Muscle of arm (tissue), 12 donors: ENCODE measurements around the gene RYR2. TPM values are rescaled to one million over a fixed set of nuclear protein-coding genes. Genes with fewer than 3 reads are reported as not detected.
A peak's percentile ranks its signal among the peaks of the same experiment; 100 is the strongest.
"Not testable (repeated sequence)": the region's sequence is repeated elsewhere in the genome, so short reads cannot be mapped to it uniquely, and the experiment has no call there.

Experiments used
- DNase-seq: peaks from one replicate; pipeline ENCODE4 v3.0.0-alpha.2; 2013
- polyA plus RNA-seq, 12 donors: library from polyadenylated mRNA; unstranded; fragments of 120-200 nt; gene quantifications; one replicate each; pipeline ENCODE4 v1.2.1, GENCODE V29; 2013; ENCODE audit not compliant: insufficient read length in 12 of 12

The RYR2 gene
- polyA plus RNA-seq, 12 donors: 1.9 to 4.7 (median 3.5) TPM; not detected in 1

DNA sequence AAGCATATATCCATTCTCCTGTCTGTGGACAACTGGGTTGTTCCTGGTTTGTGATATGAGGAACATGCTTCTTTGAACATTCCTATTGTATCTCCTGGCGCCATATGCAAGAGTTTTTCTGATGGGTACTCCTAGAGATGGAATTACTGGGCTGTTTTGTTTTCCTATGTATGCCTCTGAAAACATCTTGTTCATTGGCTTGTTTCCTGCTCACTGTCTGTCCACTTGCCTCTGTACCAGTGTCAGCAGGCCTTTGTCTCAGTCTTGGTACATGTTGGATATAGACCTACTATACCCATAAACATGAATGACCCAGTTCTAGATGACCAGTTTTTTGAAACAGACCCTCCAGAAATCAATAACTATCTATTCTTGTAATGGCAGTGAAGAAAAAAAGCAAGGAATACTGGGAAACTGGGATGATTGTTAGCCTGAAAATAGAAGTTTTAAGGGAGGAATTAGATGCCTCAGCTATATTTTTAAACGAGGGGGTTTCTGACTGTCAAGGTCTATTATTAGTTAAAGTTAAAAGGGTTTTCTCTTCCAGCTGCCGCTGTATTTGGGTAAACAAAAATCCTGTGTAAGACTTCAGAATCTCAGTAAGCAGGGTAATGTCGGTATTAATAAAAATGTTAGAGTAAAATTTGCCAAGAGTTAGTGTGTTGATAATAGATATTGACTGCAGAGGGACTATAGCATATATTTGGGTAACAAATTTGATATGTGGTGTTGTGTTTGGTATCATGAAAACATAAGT, 103.6 kb downstream of the RYR2 start:
- DNase-seq: no peak

DNA sequence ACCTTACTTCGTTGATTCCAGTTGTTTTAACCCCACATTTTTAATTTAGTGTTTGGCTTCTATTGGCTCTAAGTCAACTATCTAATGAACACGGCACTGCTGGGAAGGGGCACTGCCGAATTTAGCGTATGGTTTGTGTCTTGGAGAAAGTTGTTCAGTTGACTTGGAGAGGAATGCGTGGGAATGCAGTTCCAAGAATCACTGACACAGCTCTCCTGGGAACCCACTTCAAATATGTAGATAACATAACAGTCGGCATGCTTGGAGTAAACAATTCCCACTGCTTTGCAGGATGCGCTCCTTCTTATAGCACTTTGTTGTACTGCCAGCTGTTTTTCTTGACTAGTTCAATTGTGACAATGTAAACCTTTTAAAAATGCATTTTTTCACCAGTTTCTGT, 104.3 kb downstream of the RYR2 start:
- DNase-seq: peak; percentile 13

DNA sequence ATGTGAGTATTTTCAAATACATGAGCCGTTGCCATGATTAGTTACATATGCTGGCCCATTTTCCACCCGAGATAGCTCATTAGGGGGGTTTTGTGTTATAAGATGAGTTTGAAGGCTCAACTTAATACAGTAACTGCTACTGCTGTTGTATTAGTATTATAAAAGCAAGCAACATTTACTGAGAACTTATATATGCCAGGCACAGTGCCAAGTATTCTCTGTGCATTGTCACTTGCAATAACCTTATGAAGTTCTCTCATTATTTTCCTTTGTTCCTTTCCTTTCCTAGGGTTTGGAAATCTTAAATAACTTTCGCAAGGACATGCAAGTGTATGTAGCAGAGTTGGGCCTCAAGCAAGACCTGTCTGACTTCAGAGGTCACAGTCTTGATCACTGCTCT, 107.9 kb downstream of the RYR2 start:
- no peak for DNase-seq

- not testable (repeated sequence) for DNase-seq
These were observed 110.0 kb downstream of the RYR2 start for GRCh38 chr1:237151979-237152378.

GRCh38 chr1:237152506-237153335, 110.7 kb downstream of the RYR2 start:
- DNase-seq: no peak

GRCh38 chr1:237154157-237154556, 112.2 kb downstream of the RYR2 start:
- no peak for DNase-seq

DNA sequence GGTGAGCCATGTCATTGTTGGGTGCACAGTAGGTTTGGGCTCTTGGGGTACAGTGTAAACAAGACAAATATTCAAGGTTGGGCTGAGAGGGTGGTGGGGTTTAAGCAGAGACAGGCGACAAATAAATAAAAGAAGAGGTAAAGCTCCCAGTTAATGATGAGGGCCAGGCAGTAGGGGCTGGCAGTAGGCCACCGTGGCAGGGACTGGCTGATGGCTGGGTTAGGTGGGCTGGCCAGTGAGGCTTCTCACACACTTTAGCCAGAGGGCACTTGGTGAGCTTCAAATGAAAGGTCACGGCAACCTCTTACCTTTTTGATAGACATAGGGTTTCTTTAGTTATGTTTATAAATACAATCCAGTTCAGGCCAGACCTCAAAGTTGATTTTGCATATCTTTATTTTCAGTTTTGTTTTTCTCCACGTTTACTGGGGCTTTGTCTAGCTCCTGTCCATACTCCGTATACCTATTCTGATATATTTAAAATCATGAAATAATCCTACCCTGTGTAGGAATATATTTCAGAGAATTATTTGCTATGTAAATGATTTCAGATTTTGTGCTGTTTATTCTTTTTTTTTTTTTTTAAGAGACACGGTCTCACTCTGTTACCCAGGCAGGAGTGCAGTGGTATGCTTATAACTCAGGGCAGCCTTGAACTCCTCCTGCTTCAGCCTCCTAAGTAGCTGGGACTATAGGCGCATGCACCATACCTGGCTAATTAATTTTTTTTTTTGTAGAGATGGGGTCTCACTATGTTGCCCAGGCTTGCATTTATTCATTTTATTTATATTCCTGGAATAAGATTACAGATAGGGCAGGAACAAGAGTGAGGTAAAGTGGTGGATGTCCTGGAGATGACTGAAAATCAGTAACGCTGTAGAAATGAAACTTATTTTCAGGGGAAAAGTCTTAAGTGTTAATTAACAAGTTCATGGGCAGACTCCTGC, 122.7 kb downstream of the RYR2 start:
- no peak for DNase-seq

DNA sequence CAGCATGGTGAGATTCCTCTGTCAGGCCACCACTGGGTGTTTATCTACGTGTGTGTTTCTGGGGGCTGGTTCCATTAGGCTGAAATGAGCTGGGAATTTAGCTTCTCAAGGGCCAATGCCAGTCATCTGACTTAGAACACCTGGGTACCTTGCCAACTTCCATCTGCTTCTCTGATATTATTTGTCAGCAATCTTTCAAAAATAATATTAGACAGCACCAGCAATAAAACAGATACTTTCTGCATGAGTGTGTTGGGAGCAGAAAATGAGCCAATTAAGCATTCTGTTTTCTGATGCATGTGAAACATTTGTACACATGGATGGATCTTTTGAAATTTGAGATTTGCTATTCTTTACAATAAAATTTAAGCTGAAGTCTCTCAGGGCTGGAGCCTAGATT, 124.1 kb downstream of the RYR2 start:
- DNase-seq: no peak

DNA sequence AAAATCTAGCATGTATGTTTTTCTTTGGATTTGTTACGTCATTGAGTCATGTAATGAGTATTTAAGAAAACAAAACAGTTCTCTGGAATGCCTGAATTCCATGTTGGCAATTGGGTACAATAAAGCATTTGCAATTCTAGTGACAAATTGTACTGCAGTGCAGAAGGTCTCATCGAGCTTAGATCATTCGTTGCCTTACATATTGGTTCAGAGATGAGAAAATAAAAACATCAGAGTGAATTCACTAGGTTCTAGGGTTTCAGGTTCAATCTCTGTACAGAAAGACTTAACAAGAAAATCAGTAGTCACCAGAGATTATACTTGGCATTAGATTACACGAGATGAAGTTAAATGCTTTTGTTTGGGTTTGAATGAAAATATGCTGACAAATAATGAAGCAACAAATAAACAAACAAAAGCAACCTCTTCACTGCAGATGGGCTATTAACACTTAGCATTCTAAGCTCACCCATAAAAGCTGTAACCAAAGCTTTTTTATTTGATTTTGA, 124.7 kb downstream of the RYR2 start:
- no peak for DNase-seq

GRCh38 chr1:237170149-237170548, 128.2 kb downstream of the RYR2 start:
- no peak for DNase-seq

- peak; percentile 25 for DNase-seq
These were observed 129.6 kb downstream of the RYR2 start for GRCh38 chr1:237171454-237172117.

- no peak for DNase-seq
These were observed 130.1 kb downstream of the RYR2 start for GRCh38 chr1:237172118-237172485.

- DNase-seq: no peak
These were observed 137.5 kb downstream of the RYR2 start for GRCh38 chr1:237179503-237179902.

DNA sequence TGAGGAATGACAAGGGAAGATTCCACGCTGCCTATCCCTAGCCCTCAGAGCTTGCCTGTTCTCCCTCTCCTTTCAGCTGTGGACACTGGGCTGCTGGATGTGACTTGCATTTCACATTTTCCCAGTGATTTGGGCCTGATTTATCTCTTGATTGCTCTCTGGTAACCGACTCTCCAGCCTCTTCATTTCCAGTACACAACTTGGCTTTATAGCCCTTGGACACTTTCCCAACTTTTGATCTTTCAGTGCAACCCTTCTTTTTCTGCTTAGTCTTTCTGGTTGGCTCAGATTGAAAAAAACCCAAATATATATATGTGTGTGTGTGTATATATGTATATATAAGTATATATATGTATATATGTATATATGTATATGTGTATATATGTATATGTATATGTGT, 138.3 kb downstream of the RYR2 start:
- DNase-seq: no peak

DNA sequence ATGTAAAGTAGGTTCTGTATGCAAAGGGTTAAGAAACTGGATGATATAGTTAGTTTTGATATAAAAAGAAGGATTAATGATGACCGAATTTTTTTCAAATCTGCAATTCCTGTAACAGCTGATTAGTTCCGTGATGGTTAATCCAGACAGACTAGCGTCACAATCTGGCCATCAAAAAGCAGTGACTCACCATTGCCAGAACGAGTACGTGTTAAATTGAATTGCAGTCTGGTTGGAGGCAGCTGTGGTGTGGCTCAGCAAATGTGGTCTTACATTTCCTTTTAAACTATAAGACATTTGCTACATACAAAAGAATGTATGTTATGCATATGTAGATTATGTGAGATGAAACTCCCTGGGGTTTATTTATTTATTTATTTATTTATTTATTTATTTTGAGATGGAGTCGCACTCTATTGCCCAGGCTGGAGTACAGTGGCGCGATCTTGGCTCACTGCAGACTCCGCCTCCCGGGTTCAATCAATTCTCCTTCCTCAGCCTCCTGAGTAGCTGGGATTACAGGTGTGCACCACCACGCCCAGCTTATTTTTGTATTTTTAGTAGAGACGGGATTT, 139.8 kb downstream of the RYR2 start:
- DNase-seq: peak; percentile 54

- no peak for DNase-seq
These were observed 142.1 kb downstream of the RYR2 start for GRCh38 chr1:237183963-237184540.

DNA sequence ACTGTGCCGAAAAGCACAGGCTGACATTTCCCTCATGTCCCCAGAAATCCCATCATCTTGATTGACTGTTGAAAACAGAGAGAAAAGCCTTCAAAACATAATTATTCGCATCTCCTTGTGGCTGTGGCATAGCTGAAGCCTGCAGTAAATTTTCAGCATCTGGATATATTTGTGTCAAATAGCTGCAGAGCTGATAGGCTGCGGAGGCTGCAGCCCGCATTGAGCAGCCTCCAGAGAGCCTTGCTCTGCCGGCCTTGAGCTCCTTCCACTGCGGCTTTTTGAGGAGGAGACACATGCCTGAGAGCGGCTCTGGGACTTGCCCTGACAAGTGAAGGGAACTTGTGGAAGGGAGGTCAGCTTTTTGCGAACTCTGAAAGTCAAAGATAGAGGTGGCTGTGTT, 144.7 kb downstream of the RYR2 start:
- no peak for DNase-seq

GRCh38 chr1:237187842-237188241, 145.9 kb downstream of the RYR2 start:
- DNase-seq: no peak

GRCh38 chr1:237191403-237191802, 149.4 kb downstream of the RYR2 start:
- DNase-seq: no peak
